Spleen (tissue), 7 donors: ENCODE results near the gene HTATSF1.

Source experiments
- CTCF ChIP-seq, 11 experiments: fragments of 200-600 bp in 7 of 11; fragments of 450-650 bp in 4 of 11; sonication (generic) in 4 of 11; IDR thresholded peaks in 8 of 11; conservative IDR thresholded peaks in 3 of 11; 1 replicate in 7 of 11; 2 replicates in 4 of 11; pipeline versions ENCODE4 v1.4.0 to v1.8.0; 2016 to 2021; ENCODE audit warnings: antibody characterized with exemption in 11 of 11, inconsistent platforms in 4 of 11, mild to moderate bottlenecking in 1 of 11
- POLR2A ChIP-seq, 3 donors: fragments of 450-650 bp; IDR thresholded peaks; one replicate each; pipeline ENCODE4 v1.5.1; 2017; ENCODE audit warnings: antibody characterized with exemption in 3 of 3, mild to moderate bottlenecking in 1 of 3
- POLR2AphosphoS5 ChIP-seq, 3 donors: sonication (generic); formaldehyde crosslinking; IDR thresholded peaks; one replicate each; pipeline ENCODE4 v1.5.1; 2017; ENCODE audit warnings: antibody characterized with exemption in 3 of 3
- donor health status: DM: no; HTN: no; CAD: no; lungs with moderate emphysema.
- donor health status: DM: no; HTN: no; CAD: no.
- donor health status: DM: no; HTN: no; CAD: no.

GRCh38 chrX:136467303-136467702, 30.1 kb upstream of the HTATSF1 start:
- TF ChIP-seq CTCF (IDR thresholded peaks at IDR 0.05 in 8 of 11, conservative IDR thresholded peaks at IDR 0.05 in 3 of 11) = no peak
- no peak for TF ChIP-seq POLR2AphosphoS5 (IDR thresholded peaks at IDR 0.05)
- TF ChIP-seq POLR2A (IDR thresholded peaks at IDR 0.05) = no peak
